Mesodermal cell (in vitro differentiated cells): ENCODE results near the gene RAP1GAP2.

Experiments
- H3K27ac ChIP-seq: 2 replicates; pipeline ENCODE4 v1.7.0; 2013; ENCODE audit warnings: mild to moderate bottlenecking, low read depth, low read length, moderate library complexity; ENCODE audit not compliant: severe bottlenecking
- H3K36me3 ChIP-seq: 2 replicates; pipeline ENCODE4 v1.7.1; 2013; ENCODE audit warnings: mild to moderate bottlenecking, low read length, moderate library complexity; ENCODE audit not compliant: control insufficient read depth, insufficient read depth
- H3K4me1 ChIP-seq: one replicate; pipeline ENCODE4 v1.7.1; 2013; ENCODE audit warnings: mild to moderate bottlenecking, low read length; ENCODE audit not compliant: insufficient read depth, control insufficient read depth, poor library complexity, severe bottlenecking
- H3K4me3 ChIP-seq: 2 replicates; pipeline ENCODE4 v1.7.0; 2013; ENCODE audit warnings: low read length, control low read depth, mild to moderate bottlenecking; ENCODE audit not compliant: insufficient read depth, poor library complexity, severe bottlenecking; ENCODE audit errors: extremely low read depth
- H3K9me3 ChIP-seq: 2 replicates; pipeline ENCODE4 v1.7.1; 2013; ENCODE audit warnings: mild to moderate bottlenecking, low read length, moderate library complexity; ENCODE audit not compliant: control insufficient read depth
- WGBS, 2 experiments: methylation state at CpG; one replicate each; pipeline ENCODE4 v1.1.5; 2013; ENCODE audit warnings: missing lambda C conversion rate in 2 of 2; ENCODE audit not compliant: insufficient coverage in 2 of 2; 5-methylcytosine and 5-hydroxymethylcytosine counted together

RAP1GAP2 gene

DNA sequence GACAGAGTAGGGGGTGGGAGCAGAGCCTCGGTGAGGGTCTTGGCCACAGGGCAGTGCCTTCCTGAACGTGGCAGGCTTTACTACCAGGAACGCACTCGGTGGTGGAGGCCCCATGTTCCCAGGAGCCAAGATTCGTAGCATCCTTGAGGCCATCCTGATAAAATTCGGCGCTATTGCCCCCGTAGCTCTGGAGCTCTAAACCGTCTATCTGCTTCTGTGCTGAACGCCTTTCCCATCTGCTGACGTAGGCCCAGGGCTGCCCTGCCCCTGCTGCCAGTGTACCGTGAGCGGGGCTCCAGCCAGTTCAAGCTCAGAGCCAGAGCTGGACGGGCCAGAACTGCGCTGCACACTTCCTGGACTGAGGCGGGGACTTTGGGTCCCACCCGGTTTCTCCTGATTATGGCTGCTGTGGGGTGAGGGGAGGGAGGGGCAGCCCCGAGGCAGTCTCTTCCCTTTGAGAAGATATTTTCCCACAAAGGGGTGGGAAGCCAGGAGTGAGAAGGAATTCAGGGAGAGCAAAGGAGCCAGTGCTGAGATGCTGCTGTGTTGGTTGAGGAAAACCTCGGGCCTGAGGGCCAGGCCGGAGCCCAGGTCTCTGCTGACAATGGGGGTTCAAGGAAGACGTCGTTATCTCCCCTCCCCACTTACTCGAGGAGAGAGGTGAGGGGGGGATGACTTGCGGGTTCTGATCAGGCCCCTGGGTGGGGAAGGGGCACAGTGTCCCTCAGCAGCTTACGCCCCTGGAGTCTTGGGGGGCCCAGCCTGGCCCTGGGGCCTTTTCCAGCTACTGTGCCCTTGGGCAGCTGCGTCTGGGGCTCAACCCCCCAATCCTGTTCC, 237.7 kb downstream of the RAP1GAP2 start:
- Histone ChIP-seq H3K4me3 (no peak overlapping the region), H3K36me3 (no peaks in the 10 kb centered on the region), H3K9me3 (no peaks in the 10 kb centered on the region), H3K4me1 (no peaks in the 10 kb centered on the region), H3K27ac (no peak overlapping the region)
- WGBS, 2 experiments: 95% methylated on average over 17 to 18 of the region's 26 CpGs

DNA sequence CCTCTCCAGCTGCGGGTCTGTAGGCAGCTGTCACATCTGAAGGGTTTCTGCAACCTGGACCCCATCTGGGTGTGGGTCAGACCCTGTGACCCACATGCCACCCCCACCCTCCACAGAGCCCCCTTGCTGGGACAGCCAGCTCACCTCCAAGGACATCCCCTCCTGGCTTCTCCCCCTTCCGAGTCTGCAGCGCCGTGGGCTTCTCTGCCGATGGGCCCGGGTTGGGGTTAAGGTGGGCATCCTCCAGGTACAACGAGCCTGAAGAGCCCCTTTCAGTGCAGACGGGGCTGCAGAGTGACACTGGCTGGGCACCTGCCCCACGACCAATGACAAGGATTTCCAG, 238.3 kb downstream of the RAP1GAP2 start:
- H3K4me3 ChIP-seq: no peak overlapping the region
- H3K4me1 ChIP-seq: no peaks in the 10 kb centered on the region
- H3K36me3 ChIP-seq: no peaks in the 10 kb centered on the region
- WGBS, 2 experiments: 92 to 93% methylated on average over 8 to 9 of the region's 9 CpGs
- no peak overlapping the region for H3K27ac ChIP-seq
- no peaks in the 10 kb centered on the region for H3K9me3 ChIP-seq

DNA sequence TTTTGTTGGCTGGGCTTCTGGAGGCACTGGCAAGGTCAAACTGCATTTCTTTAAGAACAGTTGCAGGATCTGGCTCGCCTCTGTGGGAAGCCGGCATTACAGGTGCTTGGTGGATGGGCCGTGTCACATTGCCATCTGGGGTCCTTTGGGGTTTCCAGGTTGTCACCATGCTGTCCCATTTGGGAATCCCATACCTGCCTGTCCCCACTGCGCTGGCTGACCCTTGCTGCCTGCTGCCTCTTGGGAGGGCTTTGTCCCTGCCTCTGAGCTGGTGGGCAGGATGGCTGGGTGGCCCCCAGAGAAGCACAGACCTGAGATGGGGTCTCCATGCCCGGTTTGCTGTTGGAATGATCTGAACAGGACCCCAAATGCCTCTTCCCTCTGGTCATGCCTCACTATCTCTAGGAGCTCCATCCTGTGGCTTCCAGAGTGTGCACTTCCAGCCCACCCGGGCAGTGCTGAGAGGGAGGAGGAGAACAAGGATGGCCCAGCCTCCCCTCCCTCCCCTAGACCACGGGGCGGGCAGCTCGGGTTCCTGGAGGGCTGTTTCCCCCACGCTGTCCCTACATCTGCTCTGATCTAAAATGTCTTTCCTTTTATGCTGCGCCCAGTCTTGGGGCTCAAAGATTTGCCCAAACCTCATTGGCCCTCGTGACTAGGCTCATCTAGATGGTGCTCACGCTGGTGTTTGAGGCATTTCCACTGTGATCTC, 239.2 kb downstream of the RAP1GAP2 start:
- no peaks in the 10 kb centered on the region for H3K4me1 ChIP-seq
- no peak overlapping the region for H3K4me3 ChIP-seq
- no peaks in the 10 kb centered on the region for H3K9me3 ChIP-seq
- WGBS, 2 experiments: 79 to 85% methylated on average over 11 to 12 of the region's 13 CpGs
- H3K27ac ChIP-seq: no peak overlapping the region
- H3K36me3 ChIP-seq: no peaks in the 10 kb centered on the region

DNA sequence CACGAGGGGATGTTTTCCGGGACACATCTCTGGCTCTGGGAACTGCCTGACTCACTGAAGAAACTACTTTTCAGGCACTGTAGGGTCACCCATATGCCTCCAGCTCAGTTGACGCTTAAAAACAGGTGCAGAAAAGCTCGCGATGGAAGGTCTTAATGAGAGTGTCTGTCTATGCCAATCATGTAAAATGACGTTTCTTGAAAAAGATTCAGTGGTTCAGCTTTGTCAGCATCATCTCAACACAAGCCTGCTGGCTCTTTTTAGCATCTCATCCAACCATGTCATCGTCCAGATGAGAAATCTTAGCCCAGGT, 239.7 kb downstream of the RAP1GAP2 start:
- WGBS, 2 experiments: 88 to 96% methylated on average over 6 to 7 of the region's 7 CpGs
- no peak overlapping the region for H3K4me3 ChIP-seq
- no peak overlapping the region for H3K27ac ChIP-seq
- no peaks in the 10 kb centered on the region for H3K9me3 ChIP-seq
- H3K36me3 ChIP-seq: no peaks in the 10 kb centered on the region
- H3K4me1 ChIP-seq: no peaks in the 10 kb centered on the region

DNA sequence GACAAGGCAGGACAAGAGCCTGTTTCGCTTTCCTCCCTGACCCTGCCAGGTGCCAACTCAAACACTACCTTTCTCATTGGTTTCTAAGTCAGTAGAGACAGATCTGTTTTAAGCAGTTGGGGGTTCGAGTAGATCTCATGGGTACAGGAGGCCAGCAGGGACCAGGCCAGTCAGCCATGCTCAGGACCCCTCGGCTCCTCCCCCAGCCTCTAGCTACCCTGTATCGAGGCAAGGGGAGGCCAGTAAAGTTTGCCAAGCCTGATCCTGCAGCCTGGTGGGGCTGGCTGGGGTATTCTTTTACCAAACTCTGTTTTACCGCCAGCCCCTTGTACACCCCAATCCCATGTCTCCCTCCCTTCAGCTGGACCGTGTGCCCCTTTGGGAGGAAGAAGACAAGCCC, 240.6 kb downstream of the RAP1GAP2 start:
- no peak overlapping the region for H3K4me3 ChIP-seq
- H3K4me1 ChIP-seq: no peaks in the 10 kb centered on the region
- H3K9me3 ChIP-seq: no peaks in the 10 kb centered on the region
- no peaks in the 10 kb centered on the region for H3K36me3 ChIP-seq
- 83 to 100% methylated on average over 2 to 4 of the region's 6 CpGs for WGBS, 2 experiments
- H3K27ac ChIP-seq: no peak overlapping the region

DNA sequence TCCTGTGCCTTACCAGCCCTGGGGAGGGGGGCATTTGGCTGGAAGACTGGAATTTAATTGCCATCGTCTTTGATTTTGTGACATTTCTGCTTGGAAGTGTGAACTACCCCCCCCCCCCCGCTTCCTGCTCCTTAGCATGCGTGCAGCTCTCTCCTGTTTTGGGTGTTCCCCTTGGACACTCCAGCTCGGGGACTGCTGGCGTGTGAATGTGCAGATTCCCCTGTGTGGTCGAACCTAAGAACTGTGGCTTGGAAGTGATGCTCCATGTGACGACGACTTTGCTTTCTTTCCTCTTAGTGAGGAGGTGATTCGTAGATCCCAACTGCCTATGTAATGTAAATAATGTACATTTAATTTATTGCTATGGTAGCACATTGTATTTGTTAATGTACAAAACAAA, 241.0 kb downstream of the RAP1GAP2 start:
- Histone ChIP-seq H3K36me3 (no peaks in the 10 kb centered on the region), H3K4me1 (no peaks in the 10 kb centered on the region), H3K4me3 (no peak overlapping the region), H3K9me3 (no peaks in the 10 kb centered on the region), H3K27ac (no peak overlapping the region)
- WGBS, 2 experiments: 80 to 100% methylated on average over 1 to 2 of the region's 9 CpGs

DNA sequence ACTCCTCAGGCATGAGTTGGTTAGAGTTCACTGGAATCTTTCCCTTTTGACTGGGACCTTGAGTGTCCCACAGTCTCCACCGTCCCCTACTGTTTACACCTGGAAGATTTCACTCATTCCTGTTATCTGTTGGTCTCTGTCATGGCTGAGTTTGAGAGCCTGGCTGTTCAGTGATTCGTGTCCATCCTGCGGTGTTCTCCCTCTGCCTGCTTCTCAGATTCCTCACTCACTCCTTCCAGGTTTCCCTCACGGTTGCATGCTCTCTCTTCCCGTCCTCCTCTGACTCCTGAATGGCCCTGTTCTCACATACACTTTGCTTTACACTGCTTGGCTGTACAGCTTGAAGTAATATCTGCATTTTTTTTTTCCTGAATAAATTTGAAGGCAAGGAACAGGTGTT, 242.7 kb downstream of the RAP1GAP2 start:
- peaks cover 10% of the 10 kb centered on the region for H3K9me3 ChIP-seq
- no peaks in the 10 kb centered on the region for H3K4me1 ChIP-seq
- H3K4me3 ChIP-seq: no peak overlapping the region
- no peak overlapping the region for H3K27ac ChIP-seq
- WGBS, 2 experiments: 60 to 65% methylated on average over 5 of the region's 5 CpGs
- H3K36me3 ChIP-seq: no peaks in the 10 kb centered on the region

DNA sequence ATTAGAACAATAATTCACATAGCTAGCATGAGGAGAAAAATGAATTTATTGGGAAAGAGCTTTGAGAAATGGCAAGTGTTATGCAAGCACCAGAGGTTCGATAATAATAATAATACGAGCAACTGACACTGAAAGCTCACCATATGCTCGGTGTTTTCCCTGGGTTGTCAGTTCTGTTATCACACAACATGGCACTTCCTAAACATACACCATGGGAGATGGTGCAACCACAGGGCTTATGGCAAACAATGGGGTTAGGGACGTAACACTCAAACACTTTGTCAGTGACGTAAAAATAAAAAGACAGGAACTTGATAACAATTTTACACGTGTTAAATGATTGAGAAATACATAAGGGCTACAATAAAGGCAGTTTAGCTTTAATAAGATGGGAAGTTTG, 243.5 kb downstream of the RAP1GAP2 start:
- H3K27ac ChIP-seq: no peak overlapping the region
- WGBS, 2 experiments: 75 to 89% methylated on average over 3 to 6 of the region's 6 CpGs
- peaks cover 18% of the 10 kb centered on the region for H3K9me3 ChIP-seq
- H3K4me1 ChIP-seq: no peaks in the 10 kb centered on the region
- H3K36me3 ChIP-seq: no peaks in the 10 kb centered on the region
- no peak overlapping the region for H3K4me3 ChIP-seq

DNA sequence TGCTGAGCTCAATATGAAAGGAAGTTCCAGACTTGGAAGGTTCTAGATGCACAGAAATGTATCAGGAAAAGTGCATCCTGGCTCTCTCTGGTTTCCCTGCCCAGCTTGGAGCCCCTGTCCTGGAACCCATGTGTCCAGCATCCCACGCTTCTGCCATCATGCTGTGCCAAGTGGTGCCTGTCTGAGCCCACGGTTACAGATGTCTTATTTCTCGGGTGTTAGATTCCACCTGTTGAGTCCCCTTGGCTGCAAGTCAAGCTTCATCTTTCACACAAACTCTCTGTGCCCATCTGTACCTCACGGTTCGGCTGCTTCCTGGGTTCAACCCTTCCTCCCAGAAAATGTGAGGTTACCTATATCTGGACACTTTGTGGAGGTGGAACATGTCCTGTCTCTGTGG, 244.6 kb downstream of the RAP1GAP2 start:
- H3K36me3 ChIP-seq: no peaks in the 10 kb centered on the region
- H3K4me1 ChIP-seq: no peaks in the 10 kb centered on the region
- WGBS, 2 experiments: 75 to 88% methylated on average over 2 to 4 of the region's 5 CpGs

DNA sequence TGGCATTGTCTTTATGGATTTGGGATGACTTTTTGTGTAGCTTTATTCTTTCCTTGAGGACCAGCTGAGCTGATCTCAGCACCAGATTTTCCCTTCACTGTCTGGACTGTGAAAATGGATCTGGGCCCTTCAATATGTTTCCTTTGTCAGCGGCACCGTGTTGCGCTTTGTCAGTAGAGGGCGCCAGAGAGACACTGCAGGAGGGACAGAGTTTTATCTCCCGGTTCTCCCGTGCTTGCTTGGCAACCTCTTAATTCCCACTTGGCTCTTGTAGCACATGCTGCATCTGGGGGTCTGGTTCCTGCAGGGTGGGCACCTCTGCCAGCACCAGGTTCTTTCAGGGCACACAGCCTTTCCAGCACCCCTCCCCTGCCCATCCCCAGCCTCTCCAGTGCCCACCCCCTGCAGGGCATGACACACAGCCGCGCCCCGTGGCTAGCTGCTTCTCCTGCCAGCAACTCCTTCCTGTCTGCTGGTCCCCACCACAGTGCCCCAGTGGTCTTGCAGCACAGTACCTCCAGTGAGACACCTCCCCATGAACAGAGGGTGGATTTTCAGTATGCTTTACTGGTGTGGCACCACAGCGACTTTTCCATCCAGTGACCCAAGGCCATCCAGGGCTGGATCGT, 247.6 kb downstream of the RAP1GAP2 start:
- Histone ChIP-seq H3K4me1 (no peaks in the 10 kb centered on the region), H3K36me3 (no peaks in the 10 kb centered on the region), H3K27ac (no peak overlapping the region), H3K4me3 (no peak overlapping the region), H3K9me3 (peaks cover 20% of the 10 kb centered on the region)
- whole genome bisulfite sequencing, 2 experiments: 54 to 64% methylated on average over 8 to 11 of the region's 11 CpGs

More for the DNA sequence above, 244.6 kb downstream of the RAP1GAP2 start:
- H3K27ac ChIP-seq: no peak overlapping the region
- peaks cover 20% of the 10 kb centered on the region for H3K9me3 ChIP-seq
- H3K4me3 ChIP-seq: no peak overlapping the region

DNA sequence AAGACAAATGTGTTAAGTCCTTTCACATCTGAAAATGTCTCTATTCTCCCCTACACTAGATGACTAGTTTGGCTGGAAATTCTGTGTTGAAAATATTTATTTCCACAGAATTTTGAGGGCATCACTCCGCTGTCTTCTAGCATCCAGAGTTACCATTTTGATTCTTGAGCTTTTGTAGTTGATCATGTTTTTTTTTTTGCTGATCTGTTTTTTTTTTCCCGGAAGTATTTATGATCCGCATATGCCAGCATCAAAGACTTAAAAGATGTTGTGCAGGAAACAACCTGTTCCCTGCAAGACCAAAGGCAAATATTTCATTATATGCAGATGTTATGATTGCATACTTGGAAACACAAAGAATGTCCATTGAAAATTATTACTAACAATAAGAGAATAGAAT, 250.5 kb downstream of the RAP1GAP2 start:
- H3K4me3 ChIP-seq: no peak overlapping the region
- 83% methylated on average over 1 of the region's 3 CpGs; no CpG with 5 or more reads in 1 of the 2 experiments for WGBS, 2 experiments
- H3K27ac ChIP-seq: no peak overlapping the region

More for the DNA sequence above, 250.5 kb downstream of the RAP1GAP2 start:
- Histone ChIP-seq H3K9me3 (peaks cover 20% of the 10 kb centered on the region), H3K4me1 (no peaks in the 10 kb centered on the region), H3K36me3 (no peaks in the 10 kb centered on the region)
